ENCODE data around the gene RERG.

Gene RERG

DNA sequence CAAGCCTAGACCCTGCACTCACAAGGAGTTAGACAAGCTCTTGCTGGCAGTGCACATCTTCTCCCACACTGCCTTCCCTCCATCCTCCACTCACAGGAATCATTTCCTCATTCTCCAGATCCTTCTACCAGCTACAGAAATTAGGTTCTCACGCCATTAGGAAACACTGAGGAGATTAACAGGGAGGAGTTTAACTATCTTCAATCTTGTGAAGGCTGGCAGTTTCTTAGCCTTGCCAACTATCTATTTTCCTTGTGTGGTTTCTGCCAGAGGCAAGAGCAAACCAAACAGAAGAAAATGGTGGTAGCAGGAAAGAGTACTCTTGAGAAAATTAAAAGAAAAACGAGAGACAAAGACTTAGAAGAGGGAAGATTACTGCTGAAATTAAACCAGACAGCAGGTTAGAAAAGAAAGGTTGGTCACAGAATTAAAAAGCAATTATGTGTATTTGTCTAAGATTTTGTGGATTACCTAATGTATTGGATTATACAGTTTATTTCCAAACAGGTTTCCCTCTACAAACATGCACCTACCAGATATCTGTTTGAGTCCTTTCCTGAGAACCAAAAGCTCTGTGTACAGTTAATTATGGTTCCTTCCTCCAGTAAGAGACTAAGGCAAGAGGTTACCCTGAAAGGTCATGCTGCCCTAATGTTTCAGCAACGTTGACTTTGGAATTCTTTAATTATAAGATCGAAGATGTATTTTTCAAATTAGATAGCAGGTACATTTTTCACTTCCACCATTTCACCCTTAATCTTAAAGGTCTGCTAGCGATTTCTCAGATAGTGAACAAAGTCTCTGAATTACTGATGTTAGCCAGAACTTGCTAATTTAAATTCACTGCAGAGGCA is 5.0 kb downstream of the RERG start:
- no peaks in the 10 kb centered on the region for H3K27me3 ChIP-seq (ENCODE audit: insufficient read depth, low read depth, severe bottlenecking)
- H3K9me3 ChIP-seq (ENCODE audit: severe bottlenecking): no peaks in the 10 kb centered on the region
- H3K4me3 ChIP-seq (ENCODE audit: low read depth, low read length): no peak overlapping the region
- H3K36me3 ChIP-seq: no peaks in the 10 kb centered on the region
- TF ChIP-seq, protein P1, sequence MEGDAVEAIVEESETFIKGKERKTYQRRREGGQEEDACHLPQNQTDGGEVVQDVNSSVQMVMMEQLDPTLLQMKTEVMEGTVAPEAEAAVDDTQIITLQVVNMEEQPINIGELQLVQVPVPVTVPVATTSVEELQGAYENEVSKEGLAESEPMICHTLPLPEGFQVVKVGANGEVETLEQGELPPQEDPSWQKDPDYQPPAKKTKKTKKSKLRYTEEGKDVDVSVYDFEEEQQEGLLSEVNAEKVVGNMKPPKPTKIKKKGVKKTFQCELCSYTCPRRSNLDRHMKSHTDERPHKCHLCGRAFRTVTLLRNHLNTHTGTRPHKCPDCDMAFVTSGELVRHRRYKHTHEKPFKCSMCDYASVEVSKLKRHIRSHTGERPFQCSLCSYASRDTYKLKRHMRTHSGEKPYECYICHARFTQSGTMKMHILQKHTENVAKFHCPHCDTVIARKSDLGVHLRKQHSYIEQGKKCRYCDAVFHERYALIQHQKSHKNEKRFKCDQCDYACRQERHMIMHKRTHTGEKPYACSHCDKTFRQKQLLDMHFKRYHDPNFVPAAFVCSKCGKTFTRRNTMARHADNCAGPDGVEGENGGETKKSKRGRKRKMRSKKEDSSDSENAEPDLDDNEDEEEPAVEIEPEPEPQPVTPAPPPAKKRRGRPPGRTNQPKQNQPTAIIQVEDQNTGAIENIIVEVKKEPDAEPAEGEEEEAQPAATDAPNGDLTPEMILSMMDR (IDR thresholded peaks at IDR 0.05; ENCODE audit: low read depth, low read length): no peak
- H3K27ac ChIP-seq: no peak overlapping the region; the same call in 1 of the 2 replicates
- DNase-seq: no peak

DNA sequence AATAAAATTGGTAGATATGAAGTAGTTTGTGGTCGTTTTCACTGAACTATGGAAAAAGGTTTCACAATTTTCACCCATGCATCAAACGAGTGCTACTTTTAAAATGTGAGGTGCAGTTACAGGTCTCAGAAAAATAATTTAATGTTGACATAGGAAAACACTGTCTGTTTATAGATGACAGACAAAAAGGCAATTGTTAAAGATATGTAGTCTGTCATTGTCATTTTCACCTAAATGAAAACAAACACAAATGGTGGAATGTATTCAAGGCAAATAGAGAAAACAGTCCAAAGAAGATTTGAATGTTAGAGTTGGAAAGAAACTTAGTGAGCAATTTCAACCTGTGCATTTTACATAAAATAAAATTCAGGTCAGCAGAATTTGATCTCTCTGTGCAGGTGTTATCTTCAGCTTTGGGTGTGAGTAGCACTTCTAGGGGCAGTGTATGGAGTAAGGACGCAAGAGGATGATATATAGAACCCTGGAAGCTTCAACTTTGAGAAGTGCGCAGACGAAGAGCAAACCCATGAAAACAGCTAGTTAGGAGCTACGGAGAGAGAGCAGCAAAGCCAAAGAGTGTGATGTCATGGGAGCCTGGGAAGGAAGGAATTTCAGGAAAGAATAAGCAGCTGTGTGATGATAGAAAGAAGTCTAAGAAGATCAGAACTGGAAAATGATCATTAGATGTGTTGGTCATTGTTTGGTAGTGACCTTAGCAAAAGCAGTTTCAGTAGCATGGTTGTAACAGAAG is 6.2 kb downstream of the RERG start:
- Histone ChIP-seq H3K36me3 (no peaks in the 10 kb centered on the region), H3K9me3 (ENCODE audit: severe bottlenecking) (no peaks in the 10 kb centered on the region), H3K4me3 (ENCODE audit: low read depth, low read length) (no peak overlapping the region), H3K27ac (no peak overlapping the region), H3K27me3 (ENCODE audit: insufficient read depth, low read depth, severe bottlenecking) (no peaks in the 10 kb centered on the region)
- DNase-seq: no peak
- TF ChIP-seq, protein P1 (IDR thresholded peaks at IDR 0.05; ENCODE audit: low read depth, low read length): no peak

- Histone ChIP-seq H3K36me3 (no peaks in the 10 kb centered on the region), H3K27ac (peak overlapping the region; percentile 53), H3K9me3 (ENCODE audit: severe bottlenecking) (no peaks in the 10 kb centered on the region), H3K27me3 (ENCODE audit: insufficient read depth, low read depth, severe bottlenecking) (no peaks in the 10 kb centered on the region), H3K4me3 (ENCODE audit: low read depth, low read length) (no peak overlapping the region)
- TF ChIP-seq, protein P1 (IDR thresholded peaks at IDR 0.05; ENCODE audit: low read depth, low read length): no peak
- DNase-seq: no peak
Measured at GRCh38 chr12:15212930-15213329, 8.3 kb downstream of the RERG start.

GRCh38 chr12:15209782-15210181 is 11.4 kb downstream of the RERG start:
- TF ChIP-seq, protein P1 (IDR thresholded peaks at IDR 0.05; ENCODE audit: low read depth, low read length): no peak
- DNase-seq: no peak
- Histone ChIP-seq H3K27me3 (ENCODE audit: insufficient read depth, low read depth, severe bottlenecking) (no peaks in the 10 kb centered on the region), H3K36me3 (peaks cover 3% of the 10 kb centered on the region; the same call in 1 of the 2 replicates), H3K27ac (no peak overlapping the region), H3K9me3 (ENCODE audit: severe bottlenecking) (no peaks in the 10 kb centered on the region), H3K4me3 (ENCODE audit: low read depth, low read length) (no peak overlapping the region)

GRCh38 chr12:15208871-15209656 is 12.2 kb downstream of the RERG start:
- Histone ChIP-seq H3K36me3 (peaks cover 3% of the 10 kb centered on the region; the same call in 1 of the 2 replicates), H3K9me3 (ENCODE audit: severe bottlenecking) (no peaks in the 10 kb centered on the region), H3K27me3 (ENCODE audit: insufficient read depth, low read depth, severe bottlenecking) (no peaks in the 10 kb centered on the region), H3K27ac (no peak overlapping the region), H3K4me3 (ENCODE audit: low read depth, low read length) (no peak overlapping the region)
- TF ChIP-seq, protein P1 (IDR thresholded peaks at IDR 0.05; ENCODE audit: low read depth, low read length): no peak
- DNase-seq: no peak

All from WERI-Rb-1 (cell line).